BE2C (cell line): ENCODE data around the gene NSD2.

Source experiments
- DNase-seq: peaks from one replicate; pipeline ENCODE4 v3.0.0-alpha.2; 2020
- H3K27me3 ChIP-seq: fragments of 250-450 bp; sonication (Bioruptor Pico); 2 replicates; pipeline ENCODE4 v1.5.1; 2020; ENCODE audit warnings: mild to moderate bottlenecking
- H3K36me3 ChIP-seq: fragments of 250-450 bp; sonication (Bioruptor Pico); 2 replicates; pipeline ENCODE4 v1.5.1; 2020; ENCODE audit warnings: mild to moderate bottlenecking
- H3K4me1 ChIP-seq: fragments of 250-450 bp; sonication (Bioruptor Pico); 2 replicates; pipeline ENCODE4 v1.5.1; 2020
- H3K4me3 ChIP-seq: 2 replicates; pipeline ENCODE4 v1.5.1; 2011; ENCODE audit warnings: low read depth, low read length
- H3K9me3 ChIP-seq: fragments of 250-450 bp; sonication (Bioruptor Pico); 2 replicates; pipeline ENCODE4 v1.5.1; 2020
- TF ChIP-seq, protein P1 (sequence below): IDR thresholded peaks from 2 replicates; pipeline ENCODE4 v1.5.1; 2012; ENCODE audit warnings: mild to moderate bottlenecking, low read depth, low read length

The NSD2 gene

DNA sequence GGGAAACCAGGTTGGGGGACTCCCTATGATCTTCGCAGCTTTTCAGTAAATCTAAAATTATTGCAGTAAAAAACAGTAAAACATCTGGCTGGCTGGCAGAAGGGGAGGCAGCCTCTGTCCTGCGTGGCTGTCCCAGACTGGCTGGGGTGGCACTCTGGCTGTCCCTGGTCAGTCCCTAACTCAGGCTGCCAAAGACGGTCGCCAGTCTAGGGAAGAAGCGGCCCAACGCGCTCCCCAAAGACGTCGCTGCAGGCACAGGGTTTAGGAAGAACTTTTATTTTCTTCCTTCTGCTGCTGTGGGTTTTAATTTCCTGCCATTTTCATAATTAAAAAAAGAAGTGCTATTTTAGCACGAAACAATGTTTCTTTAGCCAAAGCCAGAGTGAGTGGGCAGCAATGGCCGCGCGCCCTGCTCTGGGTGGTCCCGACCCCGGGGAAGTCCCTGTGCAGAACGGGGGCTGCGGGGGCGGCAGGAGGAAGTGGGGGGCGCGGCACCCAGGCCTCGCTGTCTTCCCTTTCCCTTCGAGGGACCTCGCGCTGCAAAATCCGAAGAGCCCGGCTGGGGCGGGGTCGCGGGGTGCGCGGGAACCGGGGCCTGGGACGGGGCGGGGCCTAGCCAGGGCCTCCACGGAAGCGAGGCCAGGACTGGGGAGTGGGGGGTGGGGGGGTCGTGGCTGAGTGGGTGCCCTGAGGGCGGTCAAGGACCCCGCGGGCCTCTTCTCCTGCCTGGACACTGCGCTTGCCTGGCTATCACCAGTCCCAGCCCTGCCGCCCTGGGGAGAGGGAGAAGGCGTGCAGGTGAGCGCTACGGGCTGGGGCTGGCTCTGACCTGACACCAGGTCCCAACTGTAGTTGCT, 8.9 kb upstream of the NSD2 start:
- DNase-seq, result no peak
- Histone ChIP-seq H3K4me3 (no peak overlapping the region), H3K36me3 (no peaks in the 10 kb centered on the region), H3K27me3 (no peaks in the 10 kb centered on the region), H3K9me3 (no peaks in the 10 kb centered on the region), H3K4me1 (peaks cover 7% of the 10 kb centered on the region; the same call in 1 of the 2 replicates)
- TF ChIP-seq, protein P1, sequence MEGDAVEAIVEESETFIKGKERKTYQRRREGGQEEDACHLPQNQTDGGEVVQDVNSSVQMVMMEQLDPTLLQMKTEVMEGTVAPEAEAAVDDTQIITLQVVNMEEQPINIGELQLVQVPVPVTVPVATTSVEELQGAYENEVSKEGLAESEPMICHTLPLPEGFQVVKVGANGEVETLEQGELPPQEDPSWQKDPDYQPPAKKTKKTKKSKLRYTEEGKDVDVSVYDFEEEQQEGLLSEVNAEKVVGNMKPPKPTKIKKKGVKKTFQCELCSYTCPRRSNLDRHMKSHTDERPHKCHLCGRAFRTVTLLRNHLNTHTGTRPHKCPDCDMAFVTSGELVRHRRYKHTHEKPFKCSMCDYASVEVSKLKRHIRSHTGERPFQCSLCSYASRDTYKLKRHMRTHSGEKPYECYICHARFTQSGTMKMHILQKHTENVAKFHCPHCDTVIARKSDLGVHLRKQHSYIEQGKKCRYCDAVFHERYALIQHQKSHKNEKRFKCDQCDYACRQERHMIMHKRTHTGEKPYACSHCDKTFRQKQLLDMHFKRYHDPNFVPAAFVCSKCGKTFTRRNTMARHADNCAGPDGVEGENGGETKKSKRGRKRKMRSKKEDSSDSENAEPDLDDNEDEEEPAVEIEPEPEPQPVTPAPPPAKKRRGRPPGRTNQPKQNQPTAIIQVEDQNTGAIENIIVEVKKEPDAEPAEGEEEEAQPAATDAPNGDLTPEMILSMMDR, result no peak

DNA sequence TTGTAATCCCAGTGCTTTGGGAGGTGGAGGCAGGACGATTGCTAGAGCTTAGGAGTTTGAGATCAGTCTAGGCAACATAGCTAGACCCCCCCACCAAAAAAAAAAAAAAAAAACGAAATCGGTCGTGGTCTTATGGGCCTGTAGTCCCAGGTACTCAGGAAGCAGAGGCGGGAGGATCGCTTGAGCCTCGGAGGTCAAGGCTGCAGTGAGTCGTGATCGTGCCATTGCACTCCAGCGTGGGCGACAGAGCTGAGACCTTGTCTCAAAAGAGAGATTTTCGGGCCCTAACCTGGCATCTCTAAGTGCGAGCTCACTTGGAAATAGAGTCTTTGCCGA, 8.3 kb upstream of the NSD2 start:
- H3K36me3 ChIP-seq, result no peaks in the 10 kb centered on the region
- H3K9me3 ChIP-seq, result no peaks in the 10 kb centered on the region
- TF ChIP-seq, protein P1, result no peak
- no peak for DNase-seq
- H3K4me1 ChIP-seq, result peaks cover 4% of the 10 kb centered on the region; the same call in 1 of the 2 replicates
- no peak overlapping the region for H3K4me3 ChIP-seq
- H3K27me3 ChIP-seq, result no peaks in the 10 kb centered on the region

DNA sequence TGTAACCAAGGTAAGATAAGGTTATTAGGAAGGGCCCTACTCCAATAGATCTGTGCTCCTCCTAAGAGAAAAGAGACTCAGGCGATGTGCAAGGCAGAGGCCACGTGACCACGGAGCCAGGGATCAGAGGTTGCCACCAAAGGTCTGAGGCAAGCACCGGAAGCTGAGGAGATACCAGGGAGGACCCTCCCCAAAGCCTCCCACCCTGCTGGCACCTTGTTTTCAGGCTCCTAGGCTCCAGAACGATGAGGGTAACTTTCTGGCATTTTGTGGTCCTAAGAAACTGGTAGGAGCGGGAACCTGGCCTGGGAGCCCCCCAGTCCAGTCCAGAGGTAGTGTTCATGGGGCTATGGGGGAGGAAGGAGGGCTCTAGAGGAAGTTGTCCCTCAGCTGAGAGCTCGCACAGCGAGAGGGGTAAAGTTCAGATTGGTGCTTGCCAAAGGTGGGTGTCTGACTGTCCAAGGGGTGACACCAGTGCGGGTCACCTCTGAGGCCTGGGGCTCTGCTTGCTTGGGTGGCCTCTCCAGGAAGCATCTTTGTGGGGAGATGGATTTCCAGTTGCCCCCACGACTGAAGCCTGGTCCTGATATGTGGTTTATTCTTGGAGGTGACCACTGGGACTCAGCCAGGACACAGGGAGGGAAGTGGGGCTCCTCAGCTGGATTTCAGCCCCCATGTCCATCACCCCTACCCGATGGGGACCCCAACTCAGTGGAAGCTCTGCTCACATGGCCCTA, 7.7 kb upstream of the NSD2 start:
- TF ChIP-seq, protein P1, result no peak

DNA sequence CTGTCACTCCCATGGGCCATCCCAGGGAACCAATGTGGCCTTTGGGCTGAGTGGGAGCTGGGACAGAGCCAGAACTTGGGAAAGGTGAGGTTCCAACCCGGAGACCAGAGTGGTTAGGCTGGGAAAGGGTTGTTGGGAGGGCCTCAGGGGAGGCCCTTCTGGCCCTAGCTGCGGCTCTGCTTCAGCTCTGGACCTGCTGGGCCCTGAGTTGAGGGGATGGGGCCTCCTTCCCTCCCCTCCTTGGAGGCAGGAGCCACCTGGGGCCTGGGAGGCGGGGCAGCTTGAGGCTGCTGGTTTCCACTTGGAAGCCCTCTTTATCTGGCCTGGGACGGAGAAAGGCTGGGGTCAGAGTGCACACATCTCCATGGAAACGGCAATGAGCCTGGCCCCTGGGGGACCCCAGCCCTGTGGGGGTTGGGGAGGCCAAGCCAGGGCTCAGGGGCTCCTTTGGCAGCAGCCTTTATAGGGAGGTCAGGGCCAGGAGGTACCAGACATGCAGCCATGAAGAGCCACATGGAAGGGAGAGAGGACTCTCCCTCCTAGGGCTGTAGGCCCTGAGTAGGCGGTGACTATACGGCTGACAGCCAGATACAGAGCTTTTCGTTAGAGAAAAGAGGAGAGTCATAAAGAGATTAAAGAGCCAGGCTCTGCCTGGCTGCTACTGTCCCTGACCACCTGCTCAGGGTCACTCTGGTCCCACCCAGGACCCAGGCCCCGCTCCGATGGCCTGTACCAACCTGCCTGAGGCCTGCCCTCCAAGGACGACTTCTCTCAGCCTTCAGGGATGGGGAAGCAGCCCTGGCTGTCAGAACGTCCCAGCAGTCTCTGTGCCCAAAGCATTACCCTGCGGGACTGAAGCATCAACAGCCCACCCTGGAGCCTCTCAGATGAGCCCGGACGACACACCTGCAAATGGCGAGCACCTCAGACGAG, 6.9 kb upstream of the NSD2 start:
- H3K9me3 ChIP-seq, result no peaks in the 10 kb centered on the region
- H3K27me3 ChIP-seq, result no peaks in the 10 kb centered on the region
- TF ChIP-seq, protein P1, result no peak
- H3K4me1 ChIP-seq, result peaks cover 4% of the 10 kb centered on the region; the same call in 1 of the 2 replicates
- DNase-seq, result no peak
- no peak overlapping the region for H3K4me3 ChIP-seq
- no peaks in the 10 kb centered on the region for H3K36me3 ChIP-seq

More for the DNA sequence above, 7.7 kb upstream of the NSD2 start:
- H3K27me3 ChIP-seq, result no peaks in the 10 kb centered on the region
- no peaks in the 10 kb centered on the region for H3K9me3 ChIP-seq
- peaks cover 4% of the 10 kb centered on the region; the same call in 1 of the 2 replicates for H3K4me1 ChIP-seq
- DNase-seq, result no peak
- no peaks in the 10 kb centered on the region for H3K36me3 ChIP-seq
- H3K4me3 ChIP-seq, result no peak overlapping the region

DNA sequence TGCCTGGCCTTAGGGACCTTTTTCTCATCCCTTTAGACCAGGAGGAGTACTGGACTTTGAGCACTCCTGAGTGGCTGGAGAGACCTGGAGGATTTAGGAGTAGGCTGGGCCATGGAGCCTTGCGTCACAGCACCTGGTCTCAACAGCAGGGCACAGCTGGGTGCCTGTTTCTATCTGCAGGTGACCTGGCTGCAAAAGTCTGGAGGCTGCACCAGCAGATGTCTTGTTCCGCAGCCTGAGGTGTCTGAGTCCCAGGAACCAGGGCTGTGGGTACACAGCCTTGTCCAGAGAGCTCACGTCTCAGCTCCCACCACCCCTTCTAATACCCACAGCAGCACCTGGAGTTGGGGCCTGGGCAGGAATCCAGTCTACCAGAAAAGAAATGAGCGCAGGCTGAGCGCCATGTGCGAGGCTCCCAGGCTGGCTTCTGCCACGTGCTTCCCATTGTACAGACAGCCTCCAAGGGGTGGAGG, 5.0 kb upstream of the NSD2 start:
- Histone ChIP-seq H3K4me3 (no peak overlapping the region), H3K36me3 (no peaks in the 10 kb centered on the region), H3K4me1 (peaks cover 4% of the 10 kb centered on the region; the same call in 1 of the 2 replicates), H3K9me3 (no peaks in the 10 kb centered on the region), H3K27me3 (no peaks in the 10 kb centered on the region)
- TF ChIP-seq, protein P1, result no peak
- no peak for DNase-seq
